Upper lobe of left lung (tissue), 4 donors: Measurements from ENCODE around the gene ZNHIT2.

Source experiments
- CTCF ChIP-seq, 6 experiments: fragments of 450-650 bp in 4 of 6; fragments of 200-600 bp in 2 of 6; sonication (generic) in 2 of 6; IDR thresholded peaks; one replicate each; pipeline ENCODE4 v1.5.1; 2016 to 2019; ENCODE audit warnings: antibody characterized with exemption in 6 of 6
- POLR2A ChIP-seq, 4 donors: fragments of 450-650 bp; IDR thresholded peaks; one replicate each; pipeline ENCODE4 v1.5.1; 2016 to 2017; ENCODE audit warnings: antibody characterized with exemption in 4 of 4, mild to moderate bottlenecking in 2 of 4

GRCh38 chr11:65095974-65096806, 21.3 kb downstream of the ZNHIT2 start, which contains the start of gene VPS51:
- peak in 3 of 6 experiments; percentile 25 to 46 (median 35) for TF ChIP-seq CTCF (IDR thresholded peaks at IDR 0.05)
- peak in 3 of 4 donors; percentile 63 to 80 (median 66) for TF ChIP-seq POLR2A (IDR thresholded peaks at IDR 0.05)
